CD4-positive, alpha-beta T cell (primary cell): ENCODE data around the gene OR52W1. TPM values are rescaled to one million over a fixed set of nuclear protein-coding genes. Genes with fewer than 3 reads are reported as not detected.

ENCODE experiments used
- ATAC-seq: fragments of 200-7000 bp; cut with Tn5 transposase; one replicate; pipeline ENCODE4 v1.10.0; 2022; ENCODE audit warnings: mild to moderate bottlenecking; ENCODE audit not compliant: poor library complexity
- CTCF ChIA-PET: fragments of 350-600 bp; sonication (Branson Sonifier 250); formaldehyde crosslinking; loops from one replicate; lab custom pipeline; 2021; ENCODE audit warnings: antibody characterized with exemption, inconsistent platforms; lab: Charles Lee
- POLR2A ChIA-PET: fragments of 350-600 bp; sonication (Branson Sonifier 250); formaldehyde crosslinking; loops from one replicate; lab custom pipeline; 2021; ENCODE audit warnings: antibody characterized with exemption, inconsistent platforms; lab: Charles Lee
- DNase-seq, 14 experiments: peaks; one replicate each; pipeline ENCODE4 v3.0.0-alpha.2; 2013 to 2020; ENCODE audit warnings: mixed read lengths in 2 of 14
- H3K27ac ChIP-seq, 2 donors: one replicate each; pipeline versions ENCODE4 v1.5.1 to v1.7.0; 2013; ENCODE audit warnings: low read length in 2 of 2, low read depth in 1 of 2, mild to moderate bottlenecking in 1 of 2
- H3K27me3 ChIP-seq, 2 experiments: 1 replicate in 1 of 2; 2 replicates in 1 of 2; pipeline versions ENCODE4 v1.6.1 to v1.7.0; 2013; ENCODE audit warnings: low read length in 2 of 2, control low read depth in 1 of 2, mild to moderate bottlenecking in 1 of 2, moderate library complexity in 1 of 2; ENCODE audit not compliant: insufficient read depth in 2 of 2, control insufficient read depth in 1 of 2
- H3K36me3 ChIP-seq: one replicate; pipeline ENCODE4 v1.6.1; 2013; ENCODE audit warnings: low read length, control low read depth; ENCODE audit not compliant: insufficient read depth
- H3K4me1 ChIP-seq: one replicate; pipeline ENCODE4 v1.6.1; 2013; ENCODE audit warnings: low read length, control low read depth; ENCODE audit not compliant: insufficient read depth
- H3K4me3 ChIP-seq: one replicate; pipeline ENCODE4 v1.5.1; 2013; ENCODE audit warnings: mild to moderate bottlenecking, low read length, moderate library complexity
- H3K9me3 ChIP-seq, 2 experiments: 1 replicate in 1 of 2; 2 replicates in 1 of 2; pipeline versions ENCODE4 v1.6.1 to v1.7.0; 2013; ENCODE audit warnings: low read length in 2 of 2, mild to moderate bottlenecking in 2 of 2, control low read depth in 1 of 2, moderate library complexity in 1 of 2; ENCODE audit not compliant: control insufficient read depth in 1 of 2, insufficient read depth in 1 of 2
- H3K27ac Mint-ChIP-seq: one replicate; pipeline ENCODE4 v1.8.0; 2020; ENCODE audit warnings: mixed read lengths
- H3K27me3 Mint-ChIP-seq: one replicate; pipeline ENCODE4 v1.8.0; 2021; ENCODE audit warnings: mixed read lengths
- H3K36me3 Mint-ChIP-seq: one replicate; pipeline ENCODE4 v1.8.0; 2021; ENCODE audit warnings: low read depth, mixed read lengths
- H3K4me1 Mint-ChIP-seq: one replicate; pipeline ENCODE4 v1.8.0; 2021; ENCODE audit warnings: low read depth, mixed read lengths
- H3K4me3 Mint-ChIP-seq: one replicate; pipeline ENCODE4 v1.8.0; 2020; ENCODE audit warnings: mild to moderate bottlenecking, mixed read lengths
- H3K9me3 Mint-ChIP-seq: one replicate; pipeline ENCODE4 v1.8.0; 2020; ENCODE audit warnings: mixed read lengths
- intact Hi-C, 2 experiments: fragments of 100-400 bp; cut with DNase I in 1 of 2; cut with micrococcal nuclease in 1 of 2; formaldehyde crosslinking; loops; one replicate each; pipeline versions ENCODE4 v1.15.1 to v1.9.0; 2023 to 2025; cut with DNase I, micrococcal nuclease
- total RNA-seq, 174 experiments: library from RNA in 2 of 174; stranded (reverse) in 2 of 174; gene quantifications; one replicate each; pipeline ENCODE4 v1.2.3 and lab custom pipeline; 2021 to 2026
- TF ChIP-seq, protein P1 (sequence below): fragments of 200-600 bp; IDR thresholded peaks from one replicate; pipeline ENCODE4 v1.8.0; 2022; ENCODE audit warnings: antibody characterized with exemption, mild to moderate bottlenecking

The OR52W1 gene
- total RNA-seq, 2 experiments from 2014 or later = not detected

DNA sequence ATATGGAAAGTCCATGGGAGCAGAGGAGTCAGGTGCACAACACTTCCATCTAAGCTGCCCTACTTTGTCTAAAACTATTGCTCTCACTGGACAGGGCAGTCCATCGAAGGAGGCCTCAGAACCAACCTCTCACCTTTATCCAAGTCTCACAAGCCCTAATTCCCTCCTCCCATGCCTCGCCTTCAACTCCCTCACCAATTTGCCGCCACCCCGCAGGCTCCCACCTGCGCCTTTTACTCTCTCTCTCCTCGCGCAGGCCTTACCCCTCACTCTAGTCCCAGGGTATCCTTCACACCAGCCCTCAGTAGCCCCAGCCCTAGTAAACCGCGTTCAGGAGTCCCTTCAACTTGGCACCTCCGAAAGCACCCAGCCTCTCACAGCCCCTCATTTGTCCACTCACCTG is 35.0 kb downstream of the OR52W1 start:
- no peaks in the 10 kb centered on the region for H3K9me3 ChIP-seq
- TF ChIP-seq, protein P1, sequence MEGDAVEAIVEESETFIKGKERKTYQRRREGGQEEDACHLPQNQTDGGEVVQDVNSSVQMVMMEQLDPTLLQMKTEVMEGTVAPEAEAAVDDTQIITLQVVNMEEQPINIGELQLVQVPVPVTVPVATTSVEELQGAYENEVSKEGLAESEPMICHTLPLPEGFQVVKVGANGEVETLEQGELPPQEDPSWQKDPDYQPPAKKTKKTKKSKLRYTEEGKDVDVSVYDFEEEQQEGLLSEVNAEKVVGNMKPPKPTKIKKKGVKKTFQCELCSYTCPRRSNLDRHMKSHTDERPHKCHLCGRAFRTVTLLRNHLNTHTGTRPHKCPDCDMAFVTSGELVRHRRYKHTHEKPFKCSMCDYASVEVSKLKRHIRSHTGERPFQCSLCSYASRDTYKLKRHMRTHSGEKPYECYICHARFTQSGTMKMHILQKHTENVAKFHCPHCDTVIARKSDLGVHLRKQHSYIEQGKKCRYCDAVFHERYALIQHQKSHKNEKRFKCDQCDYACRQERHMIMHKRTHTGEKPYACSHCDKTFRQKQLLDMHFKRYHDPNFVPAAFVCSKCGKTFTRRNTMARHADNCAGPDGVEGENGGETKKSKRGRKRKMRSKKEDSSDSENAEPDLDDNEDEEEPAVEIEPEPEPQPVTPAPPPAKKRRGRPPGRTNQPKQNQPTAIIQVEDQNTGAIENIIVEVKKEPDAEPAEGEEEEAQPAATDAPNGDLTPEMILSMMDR = no peak
- no peaks in the 10 kb centered on the region for H3K27me3 ChIP-seq
- H3K36me3 Mint-ChIP-seq = peaks cover 5% of the 10 kb centered on the region
- no peaks in the 10 kb centered on the region for H3K27me3 Mint-ChIP-seq
- no peaks in the 10 kb centered on the region for H3K9me3 Mint-ChIP-seq
- peak overlapping the region; percentile 98 for H3K4me3 Mint-ChIP-seq
- H3K4me3 ChIP-seq = peak overlapping the region; percentile 90
- POLR2A ChIA-PET = interaction anchor here (1.0 to 2.7 kb wide), 6 partner anchors 9 to 247 kb away, joined by 5 to 11 read pairs (median 6); partner anchors contain the start of genes ARFIP2, CCKBR, SMPD1 and TIMM10B
- H3K27ac Mint-ChIP-seq = peak overlapping the region; percentile 87
- peaks cover 25% of the 10 kb centered on the region for H3K4me1 ChIP-seq
- DNase-seq = no peak
- CTCF ChIA-PET = interaction anchor here (1.6 kb wide), 1 partner anchor 18 kb away, joined by 8 read pairs; no protein-coding TSS in a partner anchor
- H3K4me1 Mint-ChIP-seq = peaks cover 55% of the 10 kb centered on the region
- intact Hi-C loops = loop anchor here (2.0 to 10.0 kb wide), 11 partner anchors 181 to 1839 kb away; partner anchors contain the start of genes ARFIP2 (in 2 of the 2), TIMM10B (in 2 of the 2), APBB1 (in 1 of the 2) and MRPL17 (in 1 of the 2)
- H3K27ac ChIP-seq = peak overlapping the region; percentile 68 to 85
- no peak for ATAC-seq
- H3K36me3 ChIP-seq = peaks cover 2% of the 10 kb centered on the region

DNA sequence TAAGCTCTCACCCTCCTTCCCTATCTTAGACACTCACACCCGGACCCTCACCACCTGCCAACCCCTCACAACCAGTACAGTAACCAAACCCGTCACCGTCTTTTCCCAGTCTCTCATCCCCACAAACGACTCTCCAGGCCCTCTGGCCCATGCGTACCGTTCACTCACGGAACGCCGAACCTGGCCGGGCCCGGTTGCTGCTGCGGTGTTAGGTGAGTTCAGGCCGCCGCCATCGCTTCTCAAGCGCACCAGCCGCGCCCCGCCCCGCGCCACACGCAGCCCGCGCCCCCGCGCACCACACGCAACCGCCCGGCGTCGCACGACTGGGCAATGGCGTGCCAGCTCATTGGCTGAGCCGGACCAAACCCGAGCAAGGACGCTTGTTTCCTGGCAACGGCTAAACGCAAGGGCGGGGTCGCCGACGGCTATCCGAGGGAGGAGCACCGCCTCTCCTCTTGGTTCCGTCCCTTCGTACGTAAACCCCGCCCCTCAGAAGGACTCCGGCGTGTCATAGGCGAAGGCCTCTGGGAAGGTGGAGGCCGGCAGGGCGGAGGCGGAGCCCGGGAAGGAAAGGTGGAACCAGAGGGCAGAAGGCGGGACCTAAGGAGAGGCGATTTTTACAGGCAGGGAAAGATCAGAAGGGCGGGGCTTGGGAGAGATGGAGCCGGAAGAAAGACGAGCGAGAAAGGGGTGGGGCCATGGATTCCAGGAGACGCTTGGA is 35.5 kb downstream of the OR52W1 start, which contains the start of gene FHIP1B:
Gene FHIP1B (minus strand): TSS at position 250 of the 721 bp plus-strand sequence. CDS start 10,120 bp downstream, outside the sequence.
- Mint-ChIP-seq H3K27me3 (no peaks in the 10 kb centered on the region), H3K4me3 (peak within 1 kb of the TSS; percentile 98), H3K27ac (peak within 1 kb of the TSS; percentile 87), H3K9me3 (no peaks in the 10 kb centered on the region), H3K4me1 (peaks cover 49% of the 10 kb centered on the region), H3K36me3 (peaks cover 5% of the 10 kb centered on the region)
- intact Hi-C loops = loop anchor here (2.0 to 10.0 kb wide), 15 partner anchors 153 to 1840 kb away; partner anchors contain the start of genes ARFIP2 (in 2 of the 2), TIMM10B (in 2 of the 2), APBB1 (in 1 of the 2) and EIF3F (in 1 of the 2)
- Histone ChIP-seq H3K4me1 (peaks cover 24% of the 10 kb centered on the region), H3K27ac (peak within 1 kb of the TSS; percentile 68 to 85), H3K27me3 (no peaks in the 10 kb centered on the region), H3K36me3 (no peaks in the 10 kb centered on the region), H3K4me3 (peak within 1 kb of the TSS; percentile 90), H3K9me3 (no peaks in the 10 kb centered on the region)
- ChIA-PET CTCF (interaction anchor here (1.6 kb wide), 1 partner anchor 17 kb away, joined by 8 read pairs; no protein-coding TSS in a partner anchor), POLR2A (interaction anchor here (1.0 to 2.7 kb wide), 6 partner anchors 9 to 247 kb away, joined by 5 to 11 read pairs (median 6); partner anchors contain the start of genes ARFIP2, CCKBR, SMPD1 and TIMM10B)
- DNase-seq = peak; percentile 97 to 100 (median 99)
- peak; percentile 90 for ATAC-seq
- TF ChIP-seq, protein P1 = no peak

DNA sequence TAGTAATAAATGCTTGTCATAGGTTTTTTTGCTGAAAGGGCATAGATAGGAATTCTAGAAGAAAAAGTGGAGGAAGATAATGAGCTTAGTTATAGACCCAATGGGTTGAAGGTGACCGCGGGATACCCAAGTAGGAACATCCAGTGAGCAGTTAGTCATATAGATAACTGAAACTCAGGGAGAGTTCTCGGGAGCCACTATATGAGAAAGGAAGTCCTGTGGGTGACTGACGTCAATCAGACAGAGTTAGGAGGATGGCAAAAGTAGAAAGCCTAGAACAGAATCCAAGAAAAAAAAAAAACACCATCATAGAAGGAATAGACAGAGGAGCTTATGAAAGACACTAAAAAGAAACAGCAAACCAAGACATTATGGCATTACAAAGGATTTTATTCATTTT is 38.2 kb downstream of the OR52W1 start:
- Histone ChIP-seq H3K27ac (no peak overlapping the region), H3K9me3 (peaks cover 0 to 4% of the 10 kb centered on the region in 2 experiments), H3K36me3 (no peaks in the 10 kb centered on the region), H3K27me3 (no peaks in the 10 kb centered on the region), H3K4me1 (peaks cover 14% of the 10 kb centered on the region), H3K4me3 (no peak overlapping the region)
- H3K9me3 Mint-ChIP-seq = no peaks in the 10 kb centered on the region
- no peak overlapping the region for H3K27ac Mint-ChIP-seq
- intact Hi-C loops = loop anchor here (5.0 to 10.0 kb wide), 11 partner anchors 150 to 1842 kb away; partner anchors contain the start of genes APBB1 (in 1 of the 2), EIF3F (in 1 of the 2), ILK (in 1 of the 2) and MRPL17 (in 1 of the 2)
- ChIA-PET CTCF (no interaction called here), POLR2A (no interaction called here)
- no peaks in the 10 kb centered on the region for H3K36me3 Mint-ChIP-seq
- no peak for ATAC-seq
- peak in 1 of 14 experiments; percentile 32 for DNase-seq
- peaks cover 10% of the 10 kb centered on the region for H3K27me3 Mint-ChIP-seq
- H3K4me1 Mint-ChIP-seq = peaks cover 26% of the 10 kb centered on the region
- no peak overlapping the region for H3K4me3 Mint-ChIP-seq
- TF ChIP-seq, protein P1 = no peak
